Measurements from ENCODE around the gene SGCA. TPM values are rescaled to one million over a fixed set of nuclear protein-coding genes. Genes with fewer than 3 reads are reported as not detected.
A peak's percentile ranks its signal among the peaks of the same experiment; 100 is the strongest.

Gene SGCA
- total RNA-seq, 6 experiments from 2014 or later = 0.28 to 0.91 (median 0.76) TPM

DNA sequence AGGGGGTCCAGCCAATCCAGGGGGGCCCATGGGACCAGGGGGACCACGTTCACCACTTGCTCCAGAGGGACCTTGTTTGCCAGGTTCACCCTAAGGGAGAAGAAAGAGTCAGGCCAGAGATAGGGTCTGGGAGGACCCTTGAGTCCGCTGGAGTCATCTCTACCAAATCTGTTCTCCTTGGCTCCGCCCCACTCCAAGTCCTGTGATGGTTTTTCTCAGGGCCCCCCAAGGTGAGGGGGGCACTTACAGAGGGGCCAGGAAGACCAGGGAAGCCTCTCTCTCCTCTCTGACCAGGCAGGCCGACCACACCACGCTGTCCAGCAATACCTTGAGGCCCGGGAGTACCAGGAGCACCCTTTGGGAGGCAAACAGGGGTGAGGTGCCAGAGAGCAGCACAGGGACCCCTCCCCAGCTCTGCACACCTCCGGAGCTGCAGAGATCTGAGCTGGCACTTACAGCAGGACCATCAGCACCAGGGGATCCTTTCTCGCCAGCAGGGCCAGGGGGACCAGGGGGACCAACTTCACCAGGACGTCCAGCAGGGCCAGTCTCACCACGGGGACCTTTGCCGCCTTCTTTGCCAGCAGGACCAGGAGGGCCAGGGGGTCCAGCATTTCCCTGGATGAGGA lies 23.2 kb downstream of the SGCA start:
- H3K36me3 Mint-ChIP-seq (ENCODE audit: low read depth) = peaks cover 77% of the 10 kb centered on the region

DNA sequence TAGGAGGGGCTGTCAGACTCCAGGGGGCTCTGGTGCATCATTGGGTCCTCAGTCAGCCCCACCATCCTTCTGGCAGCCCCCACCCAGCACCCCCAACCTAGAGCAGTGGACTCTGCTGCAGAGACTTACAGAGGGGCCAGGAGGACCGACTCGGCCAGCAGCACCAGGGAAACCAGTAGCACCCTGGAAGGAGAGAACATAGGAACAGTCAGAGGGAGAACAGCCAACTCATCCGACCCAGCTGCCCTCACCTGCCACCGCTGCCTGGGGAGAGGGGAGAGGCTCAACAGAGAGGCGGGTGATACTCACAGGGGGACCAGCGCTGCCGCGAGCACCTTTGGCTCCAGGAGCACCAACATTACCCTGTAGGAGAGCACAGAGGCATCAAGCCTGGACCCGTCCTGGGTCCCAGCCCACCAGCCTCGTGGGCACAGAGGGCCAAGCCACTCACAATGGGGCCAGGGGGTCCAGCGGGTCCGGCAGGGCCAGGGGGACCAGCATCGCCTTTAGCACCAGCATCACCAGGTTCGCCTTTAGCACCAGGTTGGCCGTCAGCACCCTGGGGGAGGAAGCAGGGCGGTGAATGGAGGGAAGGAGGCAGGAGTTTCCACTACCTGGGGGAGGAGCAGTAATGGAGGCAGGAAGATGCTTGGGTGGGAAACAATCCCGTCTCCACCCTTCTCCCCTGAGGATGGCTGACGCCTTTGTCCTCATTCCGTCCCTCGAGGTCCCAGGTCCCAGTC lies 23.9 kb downstream of the SGCA start:
- H3K4me1 Mint-ChIP-seq (ENCODE audit: low read depth) = peaks cover 98% of the 10 kb centered on the region
- H3K36me3 Mint-ChIP-seq (ENCODE audit: low read depth) = peaks cover 75% of the 10 kb centered on the region
- H3K27me3 Mint-ChIP-seq (ENCODE audit: insufficient read depth) = peaks cover 85% of the 10 kb centered on the region
- peaks cover 11% of the 10 kb centered on the region for H3K9me3 Mint-ChIP-seq
- peak; percentile 34 for DNase-seq
- H3K4me3 Mint-ChIP-seq = peak overlapping the region; percentile 100
- TF ChIP-seq, protein P1, sequence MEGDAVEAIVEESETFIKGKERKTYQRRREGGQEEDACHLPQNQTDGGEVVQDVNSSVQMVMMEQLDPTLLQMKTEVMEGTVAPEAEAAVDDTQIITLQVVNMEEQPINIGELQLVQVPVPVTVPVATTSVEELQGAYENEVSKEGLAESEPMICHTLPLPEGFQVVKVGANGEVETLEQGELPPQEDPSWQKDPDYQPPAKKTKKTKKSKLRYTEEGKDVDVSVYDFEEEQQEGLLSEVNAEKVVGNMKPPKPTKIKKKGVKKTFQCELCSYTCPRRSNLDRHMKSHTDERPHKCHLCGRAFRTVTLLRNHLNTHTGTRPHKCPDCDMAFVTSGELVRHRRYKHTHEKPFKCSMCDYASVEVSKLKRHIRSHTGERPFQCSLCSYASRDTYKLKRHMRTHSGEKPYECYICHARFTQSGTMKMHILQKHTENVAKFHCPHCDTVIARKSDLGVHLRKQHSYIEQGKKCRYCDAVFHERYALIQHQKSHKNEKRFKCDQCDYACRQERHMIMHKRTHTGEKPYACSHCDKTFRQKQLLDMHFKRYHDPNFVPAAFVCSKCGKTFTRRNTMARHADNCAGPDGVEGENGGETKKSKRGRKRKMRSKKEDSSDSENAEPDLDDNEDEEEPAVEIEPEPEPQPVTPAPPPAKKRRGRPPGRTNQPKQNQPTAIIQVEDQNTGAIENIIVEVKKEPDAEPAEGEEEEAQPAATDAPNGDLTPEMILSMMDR (IDR thresholded peaks at IDR 0.05) = no peak
- peak overlapping the region; percentile 100 for H3K27ac Mint-ChIP-seq

More for the DNA sequence above, 23.2 kb downstream of the SGCA start:
- Mint-ChIP-seq H3K9me3 (peaks cover 11% of the 10 kb centered on the region), H3K4me1 (ENCODE audit: low read depth) (peaks cover 100% of the 10 kb centered on the region), H3K27ac (peak overlapping the region; percentile 100), H3K27me3 (ENCODE audit: insufficient read depth) (peaks cover 86% of the 10 kb centered on the region), H3K4me3 (peak overlapping the region; percentile 100)
- TF ChIP-seq, protein P1 (IDR thresholded peaks at IDR 0.05) = no peak
- no peak for DNase-seq

DNA sequence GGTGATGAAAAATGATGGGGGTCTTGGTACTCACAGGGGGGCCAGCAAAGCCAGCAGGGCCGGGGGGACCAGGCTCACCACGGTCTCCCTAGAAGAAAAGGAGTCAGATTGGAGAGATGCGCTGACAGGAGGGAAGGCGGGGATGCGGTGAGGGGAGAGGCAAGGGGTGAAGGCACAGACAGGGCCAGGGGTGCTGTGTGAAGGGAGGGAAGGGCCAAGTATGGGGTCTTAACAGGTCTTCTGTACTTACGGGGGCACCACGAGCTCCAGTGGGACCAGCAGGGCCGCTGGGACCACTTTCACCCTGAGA lies 24.4 kb downstream of the SGCA start:
- no peak for DNase-seq
- H3K27ac Mint-ChIP-seq = peak overlapping the region; percentile 100
- H3K9me3 Mint-ChIP-seq = peaks cover 11% of the 10 kb centered on the region
- peaks cover 72% of the 10 kb centered on the region for H3K36me3 Mint-ChIP-seq (ENCODE audit: low read depth)
- peak overlapping the region; percentile 100 for H3K4me3 Mint-ChIP-seq
- peaks cover 97% of the 10 kb centered on the region for H3K4me1 Mint-ChIP-seq (ENCODE audit: low read depth)
- TF ChIP-seq, protein P1 (IDR thresholded peaks at IDR 0.05) = no peak
- H3K27me3 Mint-ChIP-seq (ENCODE audit: insufficient read depth) = peaks cover 86% of the 10 kb centered on the region

DNA sequence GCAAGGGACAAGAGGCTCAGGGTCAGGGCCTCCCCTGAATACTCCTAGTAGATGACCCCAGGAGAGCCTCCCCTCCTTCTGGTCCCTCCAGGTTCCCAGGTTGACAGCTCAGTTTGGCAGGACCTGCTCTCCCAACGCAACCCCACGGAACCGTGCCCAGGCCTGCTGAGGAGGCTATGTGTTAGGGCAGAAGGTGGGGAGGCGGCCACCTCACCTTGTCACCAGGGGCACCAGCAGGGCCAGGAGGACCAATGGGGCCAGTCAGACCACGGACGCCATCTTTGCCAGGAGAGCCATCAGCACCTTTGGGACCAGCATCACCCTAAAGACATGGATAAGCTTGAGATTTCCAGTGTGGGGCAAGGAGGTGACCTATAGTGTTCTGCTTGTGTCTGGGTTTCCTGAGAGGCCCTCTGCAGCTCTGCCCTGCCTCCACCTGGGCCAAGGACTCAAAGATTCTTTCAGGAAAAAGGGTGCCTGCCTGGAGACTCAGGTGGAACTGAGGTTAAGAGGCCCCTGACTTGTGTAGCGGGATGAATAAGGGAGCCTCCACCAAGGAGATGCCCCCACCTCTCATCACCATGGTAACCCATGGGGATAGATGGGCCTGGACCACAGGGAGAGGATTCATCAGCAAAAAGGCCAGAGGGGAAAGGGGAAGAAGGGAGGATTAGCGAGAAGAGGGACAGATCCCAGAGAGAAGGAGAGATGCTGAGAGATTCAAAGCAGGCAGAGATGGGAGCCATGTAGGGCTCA lies 25.0 kb downstream of the SGCA start:
- peak; percentile 57 for DNase-seq
- TF ChIP-seq, protein P1 (IDR thresholded peaks at IDR 0.05) = no peak
- Mint-ChIP-seq H3K9me3 (peaks cover 9% of the 10 kb centered on the region), H3K27me3 (ENCODE audit: insufficient read depth) (peaks cover 86% of the 10 kb centered on the region), H3K36me3 (ENCODE audit: low read depth) (peaks cover 72% of the 10 kb centered on the region), H3K4me1 (ENCODE audit: low read depth) (peaks cover 97% of the 10 kb centered on the region), H3K27ac (peak overlapping the region; percentile 100), H3K4me3 (peak overlapping the region; percentile 100)

DNA sequence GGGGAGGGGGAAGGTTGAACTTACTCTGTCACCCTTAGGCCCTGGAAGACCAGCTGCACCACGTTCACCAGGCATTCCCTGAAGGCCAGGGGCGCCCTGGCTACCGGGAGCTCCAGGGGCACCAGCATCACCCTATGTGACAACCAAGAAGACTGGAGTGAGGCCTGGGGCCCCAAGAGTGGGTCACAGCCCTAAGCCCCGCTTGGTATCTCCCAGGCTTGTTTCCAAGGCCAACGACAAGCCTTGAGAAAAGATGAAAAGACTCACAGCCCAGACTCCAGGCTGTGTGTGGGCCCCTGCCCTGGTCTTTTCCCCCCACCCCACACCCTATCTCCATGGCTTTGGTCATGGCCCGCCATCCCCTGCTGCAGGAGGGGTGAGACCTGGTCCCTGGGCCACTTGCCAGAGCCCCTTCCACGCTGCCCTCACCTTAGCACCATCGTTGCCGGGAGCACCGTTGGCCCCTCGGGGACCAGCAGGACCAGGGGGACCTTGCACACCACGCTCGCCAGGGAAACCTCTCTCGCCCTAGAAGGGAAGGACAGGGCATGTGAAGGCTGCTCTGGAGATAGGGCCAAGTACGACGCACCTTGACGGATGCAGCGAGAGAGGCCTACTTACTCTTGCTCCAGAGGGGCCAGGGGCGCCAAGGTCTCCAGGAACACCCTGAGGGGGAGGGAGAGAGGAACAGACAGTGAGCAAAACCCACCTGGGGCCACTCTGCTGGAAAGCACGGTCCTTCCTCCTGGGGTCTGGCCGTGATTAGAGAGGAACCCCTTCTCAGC lies 25.7 kb downstream of the SGCA start:
- peaks cover 8% of the 10 kb centered on the region for H3K9me3 Mint-ChIP-seq
- H3K27me3 Mint-ChIP-seq (ENCODE audit: insufficient read depth) = peaks cover 80% of the 10 kb centered on the region
- peak; percentile 15 for DNase-seq
- peak overlapping the region; percentile 100 for H3K27ac Mint-ChIP-seq
- TF ChIP-seq, protein P1 (IDR thresholded peaks at IDR 0.05) = no peak
- peaks cover 72% of the 10 kb centered on the region for H3K36me3 Mint-ChIP-seq (ENCODE audit: low read depth)
- H3K4me3 Mint-ChIP-seq = peak overlapping the region; percentile 100
- H3K4me1 Mint-ChIP-seq (ENCODE audit: low read depth) = peaks cover 97% of the 10 kb centered on the region

All from HFFc6 (cell line).